Fibroblast of skin of left biceps (primary cell): ENCODE results near the gene TP73.

Experiments
- DNase-seq, 2 experiments: peaks; one replicate each; pipeline ENCODE4 v3.0.0-alpha.2; 2013; ENCODE audit warnings: low read depth in 2 of 2

The TP73 gene

DNA sequence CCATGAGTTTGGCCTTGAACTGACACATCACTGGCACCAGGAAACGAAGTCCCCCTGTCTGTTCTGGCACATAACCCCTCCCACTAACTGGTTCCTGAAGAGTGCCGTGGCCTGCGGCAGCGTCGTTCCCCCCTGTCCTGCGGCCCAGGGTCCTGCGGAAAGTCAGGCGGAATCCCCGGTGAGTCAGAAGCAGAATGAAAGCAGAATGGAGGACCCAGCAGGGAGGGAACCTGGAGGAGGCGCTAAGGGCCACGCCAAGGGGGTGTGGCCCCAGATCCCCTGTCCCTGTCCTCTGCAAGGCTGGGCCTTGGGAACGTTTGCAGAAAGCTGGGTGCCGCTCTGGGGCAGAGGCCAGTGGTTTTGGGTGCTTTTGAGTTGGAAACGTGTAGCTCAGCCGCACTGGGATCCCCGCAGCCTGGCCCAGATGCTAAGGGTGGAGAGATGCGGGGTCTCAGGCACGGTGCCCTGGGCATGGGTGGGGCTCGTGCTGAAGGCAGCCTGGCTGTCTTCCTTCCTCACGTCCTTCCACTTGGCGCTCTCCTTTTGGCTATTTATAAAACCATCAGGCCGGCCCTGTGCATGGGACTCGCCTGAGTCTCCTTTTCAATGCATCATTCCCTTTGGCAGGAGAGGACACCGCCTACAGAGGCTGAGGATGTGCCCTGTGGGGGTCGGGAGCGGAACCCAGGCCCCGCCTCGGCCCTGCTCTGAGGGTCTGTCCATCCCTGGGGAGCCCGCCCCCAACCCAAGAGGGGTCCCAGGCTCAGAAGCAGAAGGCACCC, 36.2 kb downstream of the TP73 start:
- DNase-seq = no peak

DNA sequence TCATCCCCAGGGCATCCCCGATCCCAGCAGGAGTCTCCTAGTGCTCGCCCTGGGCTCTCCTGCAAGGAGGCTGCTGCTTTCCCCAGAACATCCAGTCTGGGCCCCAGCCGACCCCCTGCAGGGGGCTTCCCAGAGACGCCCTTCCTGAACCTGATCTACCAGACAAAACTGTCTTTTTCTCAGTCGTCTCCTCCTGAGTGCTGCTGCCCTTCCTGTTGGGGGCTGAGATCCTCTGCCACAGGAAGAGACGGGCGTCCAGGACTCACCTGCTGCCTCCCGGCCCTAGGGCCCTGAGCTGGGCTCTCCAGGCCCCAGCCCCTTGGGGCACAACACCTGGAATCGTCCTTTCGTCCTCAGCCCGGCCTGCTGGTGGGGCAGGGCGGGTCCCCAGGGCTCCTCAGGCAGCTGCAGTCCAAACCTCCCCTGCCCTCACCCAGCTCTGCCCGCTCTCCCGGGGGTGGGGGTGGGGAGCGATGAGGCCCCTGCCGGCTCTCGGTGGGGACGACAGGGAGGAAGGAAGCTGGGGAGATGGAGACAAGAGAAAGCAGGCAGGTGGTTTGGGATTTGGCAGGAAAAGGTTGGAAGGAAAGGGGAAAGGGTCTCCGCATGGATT, 36.9 kb downstream of the TP73 start:
- no peak for DNase-seq

DNA sequence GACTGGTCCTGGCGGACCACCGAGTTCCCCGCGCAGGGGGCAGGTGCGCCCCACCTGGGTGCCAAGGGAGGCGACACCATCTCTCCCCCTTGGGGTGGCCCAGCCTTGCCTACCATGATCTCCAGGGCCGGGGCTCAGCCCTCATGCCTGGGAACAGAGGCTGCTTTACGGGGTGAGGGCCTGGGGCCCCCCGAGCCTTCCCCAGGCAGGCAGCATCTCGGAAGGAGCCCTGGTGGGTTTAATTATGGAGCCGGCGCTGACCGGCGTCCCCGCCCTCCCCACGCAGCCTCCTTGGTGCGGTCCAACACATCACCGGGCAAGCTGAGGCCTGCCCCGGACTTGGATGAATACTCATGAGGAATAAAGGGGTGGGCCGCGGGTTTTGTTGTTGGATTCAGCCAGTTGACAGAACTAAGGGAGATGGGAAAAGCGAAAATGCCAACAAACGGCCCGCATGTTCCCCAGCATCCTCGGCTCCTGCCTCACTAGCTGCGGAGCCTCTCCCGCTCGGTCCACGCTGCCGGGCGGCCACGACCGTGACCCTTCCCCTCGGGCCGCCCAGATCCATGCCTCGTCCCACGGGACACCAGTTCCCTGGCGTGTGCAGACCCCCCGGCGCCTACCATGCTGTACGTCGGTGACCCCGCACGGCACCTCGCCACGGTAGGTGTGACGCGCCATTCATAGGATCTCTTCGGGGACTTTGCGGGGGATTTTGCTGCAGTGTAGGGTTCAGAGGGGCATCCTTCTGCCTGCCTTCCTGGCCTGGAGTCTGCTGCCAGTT, 38.2 kb downstream of the TP73 start:
- DNase-seq = no peak

DNA sequence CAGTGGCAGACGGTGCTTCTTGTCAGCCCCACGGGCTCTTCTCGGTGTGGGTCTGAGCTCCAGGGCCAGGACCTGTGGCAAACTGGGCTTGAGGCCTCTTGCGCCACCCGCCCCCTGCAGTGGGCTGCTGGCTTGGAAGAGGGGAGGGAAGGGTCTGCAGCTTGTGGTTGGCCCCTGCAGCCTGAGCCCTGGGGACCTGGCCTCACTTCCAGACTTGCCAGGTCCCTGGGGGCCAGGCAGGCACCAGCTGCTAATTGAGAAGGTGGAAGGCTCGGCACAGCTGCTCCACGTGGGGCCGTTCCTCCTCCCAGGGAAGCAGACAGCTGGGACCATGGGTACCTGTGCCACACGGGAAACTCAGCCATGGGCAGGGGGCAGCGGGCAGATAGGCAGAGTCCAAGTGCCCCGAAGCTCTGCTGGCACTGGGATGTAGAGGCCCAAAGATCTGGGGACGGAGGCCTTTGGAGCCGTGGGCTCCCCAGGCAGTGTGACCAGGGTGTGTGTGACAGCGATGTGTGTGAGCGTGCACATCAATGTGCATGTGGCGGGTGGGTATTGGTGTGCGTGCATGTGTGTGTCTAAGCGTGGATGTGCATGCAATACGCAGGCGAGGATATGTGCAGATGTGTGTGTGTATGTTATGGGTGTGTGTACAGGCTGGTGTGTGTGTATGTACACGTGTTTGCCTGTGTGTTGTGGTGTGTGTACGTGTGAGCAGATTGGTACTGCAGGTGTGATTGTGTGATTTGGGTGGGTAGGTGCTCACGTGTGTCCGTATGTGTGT, 39.3 kb downstream of the TP73 start:
- no peak for DNase-seq

DNA sequence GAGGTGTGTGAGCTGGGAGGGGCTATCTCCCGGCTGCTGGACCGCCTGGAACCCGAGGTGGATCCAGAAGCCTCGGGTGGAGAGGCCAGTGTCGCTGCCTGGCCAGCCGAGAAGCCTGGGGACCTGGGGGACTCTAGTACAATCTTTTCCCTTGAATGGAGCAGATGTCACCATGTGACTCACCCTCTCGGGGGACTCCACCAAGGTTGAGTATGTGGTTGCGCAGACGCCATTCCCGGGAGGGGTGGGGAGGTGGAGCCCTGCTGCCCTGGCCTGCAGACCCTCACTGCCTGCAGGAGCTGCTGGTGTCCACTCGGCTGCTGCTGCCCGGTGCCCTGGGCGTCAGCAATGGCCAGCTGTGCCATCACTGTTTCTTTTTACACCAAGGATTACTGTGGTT, 40.3 kb downstream of the TP73 start:
- DNase-seq = no peak

DNA sequence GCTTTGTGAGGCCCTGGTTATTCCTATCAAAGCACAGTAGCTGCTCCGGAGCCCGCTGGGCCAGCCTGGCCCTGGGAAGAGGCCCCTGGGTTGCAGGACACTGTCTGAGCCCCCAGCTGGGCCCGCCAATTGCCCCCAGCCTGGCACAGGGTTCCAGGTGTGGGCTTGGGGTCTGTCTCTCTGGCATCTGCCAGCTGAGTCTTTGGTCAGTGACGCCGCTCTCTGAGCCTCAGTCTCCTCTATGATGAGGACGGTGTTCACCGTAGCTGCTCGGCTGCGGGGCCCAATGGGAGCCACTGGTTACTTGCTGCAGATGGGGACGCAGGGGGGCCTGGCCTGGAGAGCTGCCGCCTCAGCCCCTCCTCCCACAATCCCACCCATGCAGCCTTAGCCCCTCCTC, 41.0 kb downstream of the TP73 start:
- DNase-seq = no peak

DNA sequence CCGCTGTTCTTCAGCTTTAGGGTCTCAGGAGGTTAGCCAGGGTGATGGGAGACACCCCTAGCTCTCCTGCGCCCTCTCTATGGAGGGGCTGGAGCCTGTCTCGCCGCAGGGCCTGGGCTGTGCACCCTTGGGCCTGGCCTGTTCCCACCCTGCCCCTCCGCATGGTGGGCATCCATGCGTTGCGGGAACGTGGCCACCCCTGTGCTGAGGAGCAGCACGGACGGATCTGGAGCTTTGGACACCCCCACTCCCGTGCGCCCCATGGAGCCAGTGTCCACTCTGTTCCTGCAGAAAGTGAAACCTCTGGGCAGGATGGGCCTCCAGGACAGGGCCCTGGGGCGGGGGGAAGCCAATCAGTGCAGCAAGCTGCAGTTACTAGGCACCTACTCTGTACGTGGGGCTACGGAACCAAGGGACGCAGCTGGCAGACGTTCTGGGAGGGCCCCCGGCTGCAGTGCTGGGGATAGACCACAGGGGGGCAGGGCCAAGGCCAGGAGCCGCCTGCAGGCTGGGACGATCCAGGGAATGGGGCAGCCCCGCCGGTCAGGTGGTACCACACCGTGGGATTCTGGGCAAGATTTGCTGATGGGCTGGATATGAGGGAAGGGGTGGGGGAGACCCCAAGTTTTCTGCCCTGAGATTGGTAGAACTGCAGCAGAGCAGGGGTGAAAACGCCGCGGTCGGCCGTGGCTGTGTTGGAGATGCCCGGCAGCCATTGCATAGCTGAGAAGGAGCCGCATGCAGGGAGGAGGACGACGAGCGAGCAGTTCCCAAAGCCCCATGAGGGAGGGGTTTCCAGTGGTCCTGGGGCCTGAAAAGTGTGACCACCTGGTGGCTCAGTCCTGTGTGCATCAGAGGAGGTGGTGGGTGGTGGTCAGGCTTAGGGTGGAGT, 43.3 kb downstream of the TP73 start:
- no peak for DNase-seq

DNA sequence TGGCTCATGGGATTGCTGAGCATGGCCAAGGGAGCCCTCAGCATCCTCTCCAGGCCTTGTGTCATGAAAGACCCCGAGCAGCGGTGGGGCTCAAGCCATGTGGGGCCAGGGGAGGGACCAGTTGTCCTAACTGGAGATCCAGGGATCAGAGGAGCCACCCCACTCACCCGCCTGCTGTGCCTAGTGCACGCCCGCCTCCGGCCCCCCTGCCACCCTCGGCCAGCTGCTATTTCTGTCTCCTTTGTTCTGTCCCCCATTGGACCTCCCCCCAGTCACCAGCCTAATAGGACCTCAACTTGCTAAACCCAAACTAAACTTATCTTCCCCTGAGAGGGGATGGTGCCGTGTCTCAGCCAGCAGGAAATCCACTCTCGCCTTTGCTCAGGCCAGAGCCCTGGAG, 44.4 kb downstream of the TP73 start:
- DNase-seq = no peak

DNA sequence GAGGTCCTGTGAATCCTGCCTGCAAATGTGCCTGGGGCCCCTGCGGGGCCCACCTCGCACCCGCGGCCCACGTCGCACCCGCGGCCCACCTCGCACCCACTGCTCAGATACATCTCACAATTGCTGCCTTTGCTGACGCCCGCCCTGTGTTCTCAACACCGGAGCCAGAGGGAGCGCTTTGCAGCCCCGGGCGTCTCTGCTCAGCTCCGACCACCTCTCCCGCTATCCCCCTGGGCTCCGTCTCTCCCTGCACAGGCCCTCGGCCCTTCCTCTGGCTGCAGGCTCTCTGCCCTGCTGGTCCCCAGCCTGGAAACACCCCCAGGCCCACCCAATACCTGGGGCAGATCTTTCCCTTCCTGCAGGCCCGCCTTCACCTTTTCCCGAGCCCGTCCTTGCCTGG, 44.8 kb downstream of the TP73 start:
- DNase-seq = no peak

DNA sequence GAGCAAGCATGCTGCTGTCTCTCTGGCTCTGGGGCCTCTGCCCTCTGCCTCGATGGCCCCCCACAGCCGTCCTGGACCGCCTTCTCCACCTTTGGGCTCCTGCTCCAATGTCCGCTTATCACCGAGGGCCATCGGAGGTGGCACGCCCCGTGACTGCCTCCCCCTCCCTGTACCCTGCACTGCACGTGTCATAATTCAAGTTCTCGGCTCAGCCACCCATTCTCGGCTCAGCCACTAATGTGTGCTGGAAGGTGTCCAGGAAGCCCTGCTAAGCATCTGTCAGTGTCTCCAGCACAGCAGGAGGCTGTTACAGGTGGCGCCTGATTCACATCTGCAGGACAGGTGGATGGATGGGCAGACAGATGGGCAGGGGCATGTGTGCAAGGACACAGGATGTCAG, 45.5 kb downstream of the TP73 start:
- no peak for DNase-seq

DNA sequence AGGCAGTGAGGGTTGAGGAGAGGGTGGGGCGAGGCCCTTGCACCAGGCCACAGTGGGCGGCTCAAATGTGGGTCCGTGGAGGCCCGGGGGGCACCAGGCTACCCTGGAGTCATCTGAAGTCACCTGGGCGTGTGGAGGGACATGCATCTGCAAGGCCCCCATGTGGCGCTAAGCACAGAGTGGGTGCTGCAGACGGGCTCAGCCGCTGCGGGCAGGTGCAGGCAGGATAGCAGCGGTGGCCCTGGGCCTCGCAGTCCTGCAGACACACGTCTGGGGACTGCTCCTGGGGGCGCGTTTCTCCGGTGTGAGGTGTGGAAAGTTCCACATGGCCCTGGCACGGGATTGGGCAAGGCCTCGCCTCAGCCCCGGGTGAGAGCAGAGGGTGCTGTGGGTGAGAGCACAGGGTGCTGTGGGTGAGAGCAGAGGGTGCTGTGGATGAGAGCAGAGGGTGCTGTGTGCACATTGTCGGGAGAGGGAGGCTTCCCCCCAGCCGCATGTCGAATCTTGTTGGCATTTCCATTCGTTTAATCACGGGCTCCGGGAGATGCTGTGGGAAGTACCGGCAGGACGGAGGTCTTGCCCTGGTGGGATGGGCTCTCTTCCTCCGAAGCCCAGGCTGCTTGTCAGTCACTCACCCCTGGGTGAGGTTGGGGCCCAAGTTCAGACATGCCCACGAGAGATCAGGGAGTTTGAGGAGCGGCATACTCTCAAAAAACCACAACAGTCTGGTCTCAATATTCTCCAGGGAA, 46.5 kb downstream of the TP73 start:
- DNase-seq = no peak

DNA sequence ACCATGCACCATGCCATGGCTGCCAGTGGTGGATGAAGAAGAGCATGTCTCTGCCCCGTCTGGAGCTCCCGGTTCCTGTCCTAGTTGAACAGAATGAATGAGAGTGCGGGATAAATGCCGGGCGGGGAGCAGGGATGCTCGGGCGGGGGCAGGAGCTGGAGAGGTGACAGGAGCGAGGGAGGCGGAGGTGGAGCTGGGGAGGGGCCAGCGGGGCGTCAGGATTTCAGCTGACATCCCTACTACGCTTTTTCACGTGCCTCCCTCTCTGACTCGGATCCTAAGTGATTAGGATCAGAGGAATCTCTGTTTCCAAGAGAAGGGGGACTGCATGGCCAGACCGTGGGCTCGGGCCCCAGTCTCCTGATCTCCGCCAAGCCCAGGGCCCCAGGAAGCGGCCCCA, 47.3 kb downstream of the TP73 start:
- DNase-seq = no peak

DNA sequence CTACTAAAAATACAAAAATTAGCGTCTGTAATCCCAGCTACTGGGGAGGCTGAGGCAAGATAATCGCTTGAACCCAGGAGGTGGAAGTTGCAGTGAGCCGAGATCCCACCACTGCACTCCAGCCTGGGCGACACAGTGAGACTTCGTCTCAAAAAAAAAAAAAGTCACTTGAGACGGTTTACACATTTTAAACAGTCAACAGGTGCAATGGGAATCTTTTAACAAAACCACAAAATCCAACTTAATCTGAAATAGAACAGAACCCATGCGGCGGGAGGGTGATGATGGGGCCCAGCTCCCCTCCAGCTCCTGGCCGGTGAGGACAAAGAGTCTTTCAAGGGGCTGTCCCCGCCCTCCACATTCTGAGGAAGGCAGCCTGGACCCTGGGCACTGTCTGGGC, 48.3 kb downstream of the TP73 start:
- DNase-seq = no peak

DNA sequence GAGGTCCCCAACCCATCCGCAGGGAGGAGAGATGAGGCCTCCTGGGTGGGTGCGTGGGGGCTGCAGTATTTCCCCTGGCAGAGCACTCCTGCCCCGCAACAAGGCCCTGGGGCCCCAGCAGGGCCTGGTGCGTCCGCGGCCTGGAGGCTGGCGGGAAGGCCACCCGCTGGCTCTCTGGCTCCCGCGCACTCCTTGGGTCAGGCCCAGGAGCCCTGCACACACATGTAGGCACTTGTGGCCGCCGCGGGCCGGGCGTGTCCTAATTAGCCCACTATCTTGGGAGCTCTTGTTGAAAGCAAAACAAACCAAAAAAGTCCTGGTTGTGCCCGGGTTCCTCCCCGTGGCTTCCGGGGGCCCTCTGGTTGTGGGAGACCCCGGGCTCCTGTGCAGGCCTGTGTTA, 50.2 kb downstream of the TP73 start:
- DNase-seq = no peak

DNA sequence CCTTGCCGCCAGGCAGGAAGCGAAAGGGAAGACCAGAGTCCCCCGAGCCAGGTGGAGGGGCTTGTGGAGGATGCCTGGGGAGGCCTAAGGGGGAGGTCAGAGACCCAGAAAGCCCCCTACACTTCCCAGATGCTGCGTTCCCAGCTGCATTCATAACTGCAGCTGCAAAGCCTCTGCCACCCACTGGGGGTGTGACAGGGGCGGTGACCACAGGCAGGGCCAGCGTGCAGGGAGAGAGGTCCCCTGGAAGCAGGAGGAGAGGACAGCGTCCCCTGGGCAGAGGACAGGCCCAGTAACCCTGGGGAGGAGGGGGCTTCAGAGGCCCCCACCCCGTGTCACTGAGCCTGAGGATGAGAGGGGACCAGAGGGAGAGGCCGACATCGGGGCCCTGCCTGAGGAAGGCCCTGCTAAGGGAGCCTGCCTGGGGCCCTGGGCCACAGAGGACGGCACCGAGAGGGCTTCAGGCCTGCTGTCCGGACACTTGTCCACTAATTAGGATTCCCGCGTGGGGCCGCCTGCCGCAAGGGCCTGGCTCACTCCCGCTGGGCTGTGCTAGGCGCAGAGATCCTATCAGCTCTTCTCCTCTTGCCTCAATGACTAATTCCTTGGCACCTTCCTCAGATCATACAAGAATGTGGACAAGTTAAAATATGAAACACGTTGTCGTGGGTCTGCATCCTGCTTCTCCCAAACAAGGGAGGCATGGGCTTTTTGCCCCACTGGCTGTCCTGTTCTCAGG, 50.8 kb downstream of the TP73 start:
- DNase-seq = peak in 1 of 2 experiments; percentile 5

DNA sequence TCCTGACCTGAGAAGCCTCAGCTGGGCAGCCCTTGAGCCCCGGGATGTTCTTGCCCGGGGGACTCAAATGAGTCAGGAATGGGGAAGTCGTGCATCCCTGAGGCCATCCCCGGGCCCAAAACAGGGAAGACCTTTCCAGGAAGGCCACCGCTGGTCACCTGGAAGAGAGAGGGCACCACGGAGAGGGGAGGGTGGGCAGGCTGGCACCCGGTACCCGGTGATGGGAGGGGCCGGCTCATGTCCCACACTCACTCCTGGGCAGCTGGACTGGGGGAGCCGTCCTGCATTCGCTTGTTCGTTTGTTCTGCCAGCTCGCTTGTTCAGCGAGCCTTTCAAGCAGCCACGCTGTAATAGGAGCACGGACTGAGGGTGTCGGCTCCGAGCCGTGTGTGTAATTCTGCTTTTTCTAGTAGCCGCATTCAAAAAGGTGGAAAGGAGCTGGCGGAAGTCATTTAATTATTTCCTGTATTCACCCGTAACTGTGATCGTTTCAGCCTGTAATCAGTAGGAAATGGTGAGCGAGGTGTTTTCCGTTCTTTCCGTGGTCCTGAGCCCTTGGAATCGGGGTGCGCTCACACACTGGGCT, 51.6 kb downstream of the TP73 start:
- DNase-seq = no peak

DNA sequence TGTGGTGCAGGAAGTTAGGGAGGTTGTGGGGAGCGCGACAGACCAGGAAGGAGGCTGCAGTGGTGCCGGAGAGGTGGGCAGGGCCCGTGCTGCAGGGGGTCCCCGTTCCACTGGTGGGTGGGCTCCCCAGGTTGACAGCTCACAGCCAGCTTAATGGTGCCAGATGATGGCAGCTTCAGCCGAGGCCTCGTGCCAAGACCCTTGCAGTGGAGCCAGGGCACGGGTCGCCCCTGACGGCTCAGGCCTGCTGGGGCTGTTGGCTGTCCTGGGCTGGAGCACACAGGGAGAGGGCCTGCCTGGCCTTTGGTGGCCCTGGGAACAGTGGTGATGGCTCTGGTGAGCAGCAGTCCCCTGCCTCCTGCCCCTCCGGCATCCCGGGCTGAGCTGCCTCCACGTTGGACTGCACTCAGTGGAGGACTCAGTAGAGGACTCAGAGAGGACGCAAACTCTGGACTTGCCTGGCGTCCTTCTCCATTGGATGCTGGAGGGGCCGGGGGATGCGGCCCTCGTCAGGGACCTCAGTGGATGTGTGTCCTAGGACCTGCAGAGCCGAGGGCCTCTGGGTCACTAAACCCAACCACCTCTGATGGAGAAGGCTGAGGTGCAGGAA, 53.1 kb downstream of the TP73 start:
- DNase-seq = no peak

DNA sequence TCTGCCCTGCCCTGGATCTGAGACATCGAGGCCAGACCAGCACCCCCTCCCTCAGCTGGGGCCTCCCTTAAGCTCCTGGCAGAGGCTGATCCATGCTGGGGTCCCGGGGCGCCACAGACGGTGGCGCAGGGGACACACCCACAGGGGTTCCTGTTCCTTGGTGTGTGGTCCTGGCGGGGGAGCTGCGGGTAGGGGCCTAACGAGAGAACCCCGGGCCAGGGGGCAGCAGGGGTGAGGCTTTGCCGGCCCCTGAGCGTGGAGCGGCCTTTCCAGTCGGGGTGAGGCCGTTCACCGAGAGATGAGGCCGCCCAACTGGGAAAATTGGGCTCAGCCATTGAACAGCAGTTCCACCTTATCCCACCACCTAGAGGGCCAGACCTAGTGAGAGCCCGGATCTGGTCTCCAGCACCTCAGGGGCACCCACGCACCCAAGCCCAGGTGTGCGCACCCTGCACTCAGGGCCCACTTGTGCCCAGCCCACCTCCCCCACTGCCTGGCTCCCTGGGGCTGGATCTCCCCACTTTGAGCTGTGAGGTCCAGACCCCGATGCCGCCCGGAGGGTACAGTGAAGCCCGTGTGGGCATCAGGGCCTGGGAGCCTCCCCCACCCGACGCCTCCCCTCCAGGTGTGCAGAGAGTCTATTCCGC, 54.5 kb downstream of the TP73 start:
- no peak for DNase-seq
